ENCODE data around the gene ZDHHC14. TPM values are rescaled to one million over a fixed set of nuclear protein-coding genes. Genes with fewer than 3 reads are reported as not detected.
A peak's percentile ranks its signal among the peaks of the same experiment; 100 is the strongest.

ZDHHC14 gene
- total RNA-seq, 2 experiments from 2014 or later: 1.1 to 1.2 TPM

GRCh38 chr6:157594292-157594691 is 213.3 kb downstream of the ZDHHC14 start:
- Mint-ChIP-seq H3K9me3 (peaks cover 20% of the 10 kb centered on the region), H3K4me3 (no peak overlapping the region), H3K27me3 (ENCODE audit: low read depth) (no peaks in the 10 kb centered on the region), H3K36me3 (ENCODE audit: low read depth) (peaks cover 7% of the 10 kb centered on the region), H3K4me1 (ENCODE audit: low read depth) (no peaks in the 10 kb centered on the region), H3K27ac (no peak overlapping the region)
- intact Hi-C loops (cut with micrococcal nuclease): no loop called here
- CTCF ChIA-PET: interaction anchor here (0.6 to 1.5 kb wide), 2 partner anchors 223 to 279 kb away, joined by 3 to 5 read pairs; no protein-coding TSS in a partner anchor
- DNase-seq: no peak

DNA sequence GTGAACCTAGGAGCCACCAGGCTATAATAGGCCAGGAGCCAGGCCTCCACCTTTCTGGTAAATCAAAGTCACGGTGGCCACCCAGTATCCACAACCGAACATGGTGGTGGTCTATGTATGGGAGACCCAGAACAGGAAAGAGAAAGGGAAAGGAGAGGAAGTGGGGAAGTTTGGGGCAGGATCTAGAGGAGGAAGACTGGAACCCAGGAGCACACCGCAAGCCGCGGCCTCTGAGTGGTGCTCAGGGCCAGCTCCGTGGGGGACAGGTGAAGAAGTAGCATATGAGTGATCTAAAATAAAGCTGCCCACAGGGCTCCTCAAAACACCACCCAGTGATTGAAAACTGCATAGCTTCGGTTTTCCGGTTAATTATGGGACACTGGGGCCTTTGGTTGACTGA is 214.8 kb downstream of the ZDHHC14 start:
- CTCF ChIA-PET: interaction anchor here (0.7 to 3.0 kb wide), 3 partner anchors 281 to 615 kb away, joined by 3 to 17 read pairs (median 5); no protein-coding TSS in a partner anchor
- H3K27ac Mint-ChIP-seq: no peak overlapping the region
- no peak overlapping the region for H3K4me3 Mint-ChIP-seq
- H3K4me1 Mint-ChIP-seq (ENCODE audit: low read depth): no peaks in the 10 kb centered on the region
- intact Hi-C loops (cut with micrococcal nuclease): loop anchor here (5.0 kb wide), 1 partner anchor 258 kb away; no protein-coding TSS in a partner anchor
- no peaks in the 10 kb centered on the region for H3K27me3 Mint-ChIP-seq (ENCODE audit: low read depth)
- DNase-seq: no peak
- H3K36me3 Mint-ChIP-seq (ENCODE audit: low read depth): no peaks in the 10 kb centered on the region
- peaks cover 6% of the 10 kb centered on the region for H3K9me3 Mint-ChIP-seq

GRCh38 chr6:157596461-157596860 is 215.5 kb downstream of the ZDHHC14 start:
- Mint-ChIP-seq H3K27me3 (ENCODE audit: low read depth) (no peaks in the 10 kb centered on the region), H3K4me1 (ENCODE audit: low read depth) (no peaks in the 10 kb centered on the region)

DNA sequence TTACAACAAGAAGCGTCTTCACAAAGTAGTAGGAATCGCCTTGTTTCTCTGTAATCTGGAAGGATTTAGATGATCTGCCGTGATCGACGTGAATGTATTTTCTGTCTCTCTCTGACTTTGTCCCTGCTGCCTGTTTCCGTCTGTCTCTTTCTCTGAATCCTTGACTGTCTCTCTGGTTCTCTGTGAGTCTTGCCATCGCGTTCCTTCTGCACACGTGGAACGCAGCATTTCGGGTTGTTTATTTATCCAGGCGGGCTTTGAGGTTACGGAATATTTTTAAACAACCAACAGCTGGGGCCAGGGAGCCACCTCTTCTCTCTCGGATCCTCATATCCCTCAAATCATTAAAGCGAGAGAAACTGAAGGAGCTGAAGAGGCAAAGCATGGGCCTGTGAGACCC is 215.9 kb downstream of the ZDHHC14 start:
- intact Hi-C loops (cut with micrococcal nuclease): loop anchor here (1.0 to 5.0 kb wide), 2 partner anchors 260 to 283 kb away; no protein-coding TSS in a partner anchor
- H3K27me3 Mint-ChIP-seq (ENCODE audit: low read depth): no peaks in the 10 kb centered on the region
- no peaks in the 10 kb centered on the region for H3K36me3 Mint-ChIP-seq (ENCODE audit: low read depth)
- no peak for DNase-seq
- H3K4me3 Mint-ChIP-seq: no peak overlapping the region
- no peak overlapping the region for H3K27ac Mint-ChIP-seq
- CTCF ChIA-PET: interaction anchor here (0.5 to 3.0 kb wide), 5 partner anchors 9 to 282 kb away, joined by 3 to 17 read pairs (median 3); no protein-coding TSS in a partner anchor
- no peaks in the 10 kb centered on the region for H3K4me1 Mint-ChIP-seq (ENCODE audit: low read depth)
- no peaks in the 10 kb centered on the region for H3K9me3 Mint-ChIP-seq

More at GRCh38 chr6:157596461-157596860, 215.5 kb downstream of the ZDHHC14 start:
- H3K4me3 Mint-ChIP-seq: no peak overlapping the region
- peaks cover 1% of the 10 kb centered on the region for H3K9me3 Mint-ChIP-seq
- H3K27ac Mint-ChIP-seq: no peak overlapping the region
- CTCF ChIA-PET: interaction anchor here (0.7 to 3.0 kb wide), 3 partner anchors 10 to 614 kb away, joined by 3 to 17 read pairs (median 3); no protein-coding TSS in a partner anchor
- intact Hi-C loops (cut with micrococcal nuclease): loop anchor here (5.0 kb wide), 1 partner anchor 259 kb away; no protein-coding TSS in a partner anchor
- H3K36me3 Mint-ChIP-seq (ENCODE audit: low read depth): no peaks in the 10 kb centered on the region
- DNase-seq: no peak

- Mint-ChIP-seq H3K9me3 (no peaks in the 10 kb centered on the region), H3K27ac (no peak overlapping the region), H3K4me3 (no peak overlapping the region), H3K4me1 (ENCODE audit: low read depth) (no peaks in the 10 kb centered on the region), H3K27me3 (ENCODE audit: low read depth) (no peaks in the 10 kb centered on the region), H3K36me3 (ENCODE audit: low read depth) (no peaks in the 10 kb centered on the region)
- CTCF ChIA-PET: interaction anchor here (0.5 to 3.0 kb wide), 5 partner anchors 8 to 283 kb away, joined by 3 to 17 read pairs (median 3); no protein-coding TSS in a partner anchor
- intact Hi-C loops (cut with micrococcal nuclease): loop anchor here (1.0 to 5.0 kb wide), 2 partner anchors 260 to 283 kb away; no protein-coding TSS in a partner anchor
- peak; percentile 69 for DNase-seq
Measured at GRCh38 chr6:157597461-157598312, 216.7 kb downstream of the ZDHHC14 start.

GRCh38 chr6:157599191-157599590 is 218.2 kb downstream of the ZDHHC14 start:
- no peak for DNase-seq
- no peaks in the 10 kb centered on the region for H3K9me3 Mint-ChIP-seq
- intact Hi-C loops (cut with micrococcal nuclease): loop anchor here (5.0 kb wide), 1 partner anchor 262 kb away; no protein-coding TSS in a partner anchor
- CTCF ChIA-PET: interaction anchor here (1.2 kb wide), 1 partner anchor 284 kb away, joined by 4 read pairs; no protein-coding TSS in a partner anchor
- H3K27me3 Mint-ChIP-seq (ENCODE audit: low read depth): no peaks in the 10 kb centered on the region
- no peaks in the 10 kb centered on the region for H3K4me1 Mint-ChIP-seq (ENCODE audit: low read depth)
- H3K36me3 Mint-ChIP-seq (ENCODE audit: low read depth): no peaks in the 10 kb centered on the region
- no peak overlapping the region for H3K4me3 Mint-ChIP-seq
- no peak overlapping the region for H3K27ac Mint-ChIP-seq

- H3K27ac Mint-ChIP-seq: no peak overlapping the region
- H3K9me3 Mint-ChIP-seq: no peaks in the 10 kb centered on the region
- intact Hi-C loops (cut with micrococcal nuclease): no loop called here
- H3K27me3 Mint-ChIP-seq (ENCODE audit: low read depth): no peaks in the 10 kb centered on the region
- DNase-seq: no peak
- CTCF ChIA-PET: interaction anchor here (0.7 to 1.4 kb wide), 3 partner anchors 286 to 533 kb away, joined by 3 to 4 read pairs (median 3); no protein-coding TSS in a partner anchor
- H3K4me3 Mint-ChIP-seq: no peak overlapping the region
- no peaks in the 10 kb centered on the region for H3K4me1 Mint-ChIP-seq (ENCODE audit: low read depth)
- no peaks in the 10 kb centered on the region for H3K36me3 Mint-ChIP-seq (ENCODE audit: low read depth)
Measured at GRCh38 chr6:157600807-157601206, 219.8 kb downstream of the ZDHHC14 start.

GRCh38 chr6:157602521-157603295 is 221.7 kb downstream of the ZDHHC14 start:
- Mint-ChIP-seq H3K27ac (no peak overlapping the region), H3K36me3 (ENCODE audit: low read depth) (no peaks in the 10 kb centered on the region), H3K4me1 (ENCODE audit: low read depth) (no peaks in the 10 kb centered on the region), H3K4me3 (no peak overlapping the region), H3K9me3 (no peaks in the 10 kb centered on the region), H3K27me3 (ENCODE audit: low read depth) (no peaks in the 10 kb centered on the region)
- CTCF ChIA-PET: interaction anchor here (1.0 to 1.2 kb wide), 3 partner anchors 64 to 284 kb away, joined by 3 to 4 read pairs (median 3); no protein-coding TSS in a partner anchor
- intact Hi-C loops (cut with micrococcal nuclease): no loop called here
- DNase-seq: no peak

GRCh38 chr6:157603314-157603940 is 222.4 kb downstream of the ZDHHC14 start:
- DNase-seq: no peak
- no peak overlapping the region for H3K4me3 Mint-ChIP-seq
- H3K4me1 Mint-ChIP-seq (ENCODE audit: low read depth): no peaks in the 10 kb centered on the region
- intact Hi-C loops (cut with micrococcal nuclease): no loop called here
- H3K27ac Mint-ChIP-seq: no peak overlapping the region
- CTCF ChIA-PET: no interaction called here
- H3K36me3 Mint-ChIP-seq (ENCODE audit: low read depth): no peaks in the 10 kb centered on the region
- H3K27me3 Mint-ChIP-seq (ENCODE audit: low read depth): no peaks in the 10 kb centered on the region
- no peaks in the 10 kb centered on the region for H3K9me3 Mint-ChIP-seq

GRCh38 chr6:157603971-157604370 is 223.0 kb downstream of the ZDHHC14 start:
- intact Hi-C loops (cut with micrococcal nuclease): no loop called here
- Mint-ChIP-seq H3K27ac (no peak overlapping the region), H3K9me3 (no peaks in the 10 kb centered on the region), H3K27me3 (ENCODE audit: low read depth) (no peaks in the 10 kb centered on the region), H3K4me1 (ENCODE audit: low read depth) (no peaks in the 10 kb centered on the region), H3K36me3 (ENCODE audit: low read depth) (no peaks in the 10 kb centered on the region), H3K4me3 (no peak overlapping the region)
- CTCF ChIA-PET: no interaction called here
- DNase-seq: no peak

GRCh38 chr6:157604816-157605215 is 223.8 kb downstream of the ZDHHC14 start:
- intact Hi-C loops (cut with micrococcal nuclease): no loop called here
- H3K27ac Mint-ChIP-seq: no peak overlapping the region
- no peaks in the 10 kb centered on the region for H3K27me3 Mint-ChIP-seq (ENCODE audit: low read depth)
- no peaks in the 10 kb centered on the region for H3K9me3 Mint-ChIP-seq
- CTCF ChIA-PET: interaction anchor here (0.8 to 1.0 kb wide), 2 partner anchors 15 to 270 kb away, joined by 3 read pairs; no protein-coding TSS in a partner anchor
- no peaks in the 10 kb centered on the region for H3K36me3 Mint-ChIP-seq (ENCODE audit: low read depth)
- no peak for DNase-seq
- H3K4me3 Mint-ChIP-seq: no peak overlapping the region
- no peaks in the 10 kb centered on the region for H3K4me1 Mint-ChIP-seq (ENCODE audit: low read depth)
